ENCODE results near the gene SP8. TPM values are rescaled to one million over a fixed set of nuclear protein-coding genes. Genes with fewer than 3 reads are reported as not detected.

The SP8 gene
- total RNA-seq, 1 experiment from 2014 or later = not detected

GRCh38 chr7:20799566-20800366 is 13.1 kb upstream of the SP8 start:
- Mint-ChIP-seq H3K27ac (ENCODE audit: unreplicated experiment) (no peak overlapping the region), H3K4me1 (ENCODE audit: low read depth, unreplicated experiment) (peaks cover 8% of the 10 kb centered on the region), H3K4me3 (ENCODE audit: low read depth, unreplicated experiment) (no peak overlapping the region), H3K9me3 (ENCODE audit: low read depth, unreplicated experiment) (no peaks in the 10 kb centered on the region), H3K36me3 (ENCODE audit: insufficient read depth, unreplicated experiment) (peaks cover 14% of the 10 kb centered on the region), H3K27me3 (ENCODE audit: unreplicated experiment) (peaks cover 68% of the 10 kb centered on the region)
- no TSS peak for BruUV-seq (replicated peaks)
- intact Hi-C loops (cut with micrococcal nuclease; ENCODE audit: unreplicated experiment) = no loop called here
- CTCF ChIA-PET = no interaction called here
- no peak for TF ChIP-seq CTCF (IDR thresholded peaks at IDR 0.05; ENCODE audit: unreplicated experiment)
- DNase-seq = no peak

DNA sequence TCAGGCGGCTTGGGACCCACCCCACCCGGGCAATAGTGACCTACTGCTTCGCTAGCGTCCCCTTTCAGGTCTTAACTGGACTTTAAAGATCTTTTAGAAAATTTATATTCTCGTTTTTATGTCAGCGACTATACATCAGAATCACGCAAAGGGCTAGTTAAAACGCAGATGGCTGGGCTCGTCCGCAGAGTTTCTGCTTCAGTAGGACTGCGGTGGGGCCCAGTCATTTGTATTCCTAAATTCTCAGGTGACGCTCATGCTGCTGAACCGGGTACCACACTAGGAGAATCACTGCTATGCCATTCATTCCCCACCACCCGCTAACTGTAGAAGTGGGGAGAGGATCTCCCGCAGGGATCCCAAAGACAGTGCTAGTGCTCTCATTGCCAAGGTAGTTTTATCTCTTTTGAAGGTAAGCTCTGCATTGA is 12.0 kb upstream of the SP8 start:
- no peaks in the 10 kb centered on the region for H3K9me3 Mint-ChIP-seq (ENCODE audit: low read depth, unreplicated experiment)
- intact Hi-C loops (cut with micrococcal nuclease; ENCODE audit: unreplicated experiment) = no loop called here
- no peak for DNase-seq
- H3K4me3 Mint-ChIP-seq (ENCODE audit: low read depth, unreplicated experiment) = peak overlapping the region; percentile 78
- CTCF ChIA-PET = interaction anchor here (1.0 kb wide), 1 partner anchor 13 kb away, joined by 5 read pairs; no protein-coding TSS in a partner anchor
- H3K4me1 Mint-ChIP-seq (ENCODE audit: low read depth, unreplicated experiment) = peaks cover 8% of the 10 kb centered on the region
- H3K36me3 Mint-ChIP-seq (ENCODE audit: insufficient read depth, unreplicated experiment) = peaks cover 14% of the 10 kb centered on the region
- no peak overlapping the region for H3K27ac Mint-ChIP-seq (ENCODE audit: unreplicated experiment)
- no TSS peak for BruUV-seq (replicated peaks)
- TF ChIP-seq CTCF (IDR thresholded peaks at IDR 0.05; ENCODE audit: unreplicated experiment) = no peak
- peaks cover 69% of the 10 kb centered on the region for H3K27me3 Mint-ChIP-seq (ENCODE audit: unreplicated experiment)

DNA sequence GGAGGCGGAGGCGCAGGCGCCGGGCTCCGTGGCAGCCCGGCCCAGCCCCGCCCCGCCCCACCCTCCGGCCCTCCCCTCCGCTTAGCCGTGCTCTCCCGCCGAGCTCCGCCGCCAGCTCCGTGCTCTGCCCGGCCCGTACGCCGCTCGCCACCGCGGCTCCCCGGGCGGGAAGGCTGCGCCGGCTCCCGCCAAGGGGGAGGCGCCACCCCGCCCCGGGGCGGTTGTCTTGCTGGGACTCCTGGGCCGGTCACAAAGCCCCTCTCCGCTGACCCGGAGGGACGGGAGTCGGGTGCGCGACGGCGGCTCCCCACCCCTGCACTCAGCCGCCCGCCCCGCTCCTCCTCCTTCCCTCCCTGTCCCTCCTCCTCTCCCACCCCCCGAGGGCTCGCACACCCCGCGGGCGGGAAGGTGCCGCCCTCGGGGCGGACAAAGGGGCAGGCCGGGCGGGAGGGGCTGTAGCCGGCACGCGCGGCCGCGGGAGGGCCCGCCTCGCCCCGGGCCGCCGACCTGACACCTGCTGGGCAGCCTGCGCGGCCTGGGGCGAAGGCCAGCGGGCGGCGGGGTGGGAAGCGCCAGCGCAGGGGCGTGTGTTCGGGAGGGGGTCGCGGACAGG is 11.5 kb upstream of the SP8 start:
- BruUV-seq (replicated peaks) = no TSS peak
- Mint-ChIP-seq H3K4me3 (ENCODE audit: low read depth, unreplicated experiment) (peak overlapping the region; percentile 78), H3K4me1 (ENCODE audit: low read depth, unreplicated experiment) (peaks cover 8% of the 10 kb centered on the region), H3K27ac (ENCODE audit: unreplicated experiment) (no peak overlapping the region), H3K9me3 (ENCODE audit: low read depth, unreplicated experiment) (no peaks in the 10 kb centered on the region), H3K36me3 (ENCODE audit: insufficient read depth, unreplicated experiment) (peaks cover 14% of the 10 kb centered on the region), H3K27me3 (ENCODE audit: unreplicated experiment) (peaks cover 69% of the 10 kb centered on the region)
- DNase-seq = peak; percentile 71
- intact Hi-C loops (cut with micrococcal nuclease; ENCODE audit: unreplicated experiment) = no loop called here
- no peak for TF ChIP-seq CTCF (IDR thresholded peaks at IDR 0.05; ENCODE audit: unreplicated experiment)
- CTCF ChIA-PET = interaction anchor here (0.7 to 1.2 kb wide), 3 partner anchors 13 to 456 kb away, joined by 3 to 5 read pairs (median 5); no protein-coding TSS in a partner anchor

DNA sequence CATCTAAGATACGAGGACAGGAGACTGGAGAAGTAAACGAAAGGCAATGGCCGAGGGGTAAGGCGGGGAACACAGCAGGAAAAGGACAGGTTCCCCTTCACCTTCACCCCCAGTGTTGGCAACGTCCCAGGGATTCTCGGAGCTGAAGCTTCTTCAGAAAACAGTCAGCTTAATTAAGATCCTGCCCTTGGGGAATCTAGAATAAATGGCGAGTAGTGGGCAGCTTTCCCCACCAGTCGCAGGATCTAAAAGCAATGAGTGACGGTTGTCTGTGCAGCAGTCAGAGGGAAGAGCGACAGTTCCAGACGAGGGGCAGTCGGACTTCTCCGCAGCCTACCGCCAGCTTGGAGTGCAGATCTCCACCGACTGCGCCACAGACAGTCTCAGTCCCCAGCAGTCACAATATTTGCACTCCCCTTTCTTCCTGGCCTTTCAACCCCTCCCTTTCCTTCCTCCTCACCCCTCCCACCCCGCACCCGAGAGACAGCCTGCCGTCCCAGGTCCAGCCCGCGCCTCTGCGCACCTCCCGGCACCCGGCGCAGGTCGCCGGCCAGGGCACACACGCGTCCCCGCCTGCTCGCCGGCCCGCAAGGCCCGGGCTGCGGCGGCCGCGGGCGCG is 10.9 kb upstream of the SP8 start:
- TF ChIP-seq CTCF (IDR thresholded peaks at IDR 0.05; ENCODE audit: unreplicated experiment) = no peak
- Mint-ChIP-seq H3K9me3 (ENCODE audit: low read depth, unreplicated experiment) (no peaks in the 10 kb centered on the region), H3K4me3 (ENCODE audit: low read depth, unreplicated experiment) (peak overlapping the region; percentile 78), H3K27ac (ENCODE audit: unreplicated experiment) (peak overlapping the region; percentile 56), H3K4me1 (ENCODE audit: low read depth, unreplicated experiment) (peaks cover 8% of the 10 kb centered on the region), H3K27me3 (ENCODE audit: unreplicated experiment) (peaks cover 74% of the 10 kb centered on the region), H3K36me3 (ENCODE audit: insufficient read depth, unreplicated experiment) (peaks cover 14% of the 10 kb centered on the region)
- intact Hi-C loops (cut with micrococcal nuclease; ENCODE audit: unreplicated experiment) = no loop called here
- CTCF ChIA-PET = interaction anchor here (0.7 to 1.2 kb wide), 3 partner anchors 12 to 456 kb away, joined by 3 to 5 read pairs (median 5); no protein-coding TSS in a partner anchor
- no peak for DNase-seq
- no TSS peak for BruUV-seq (replicated peaks)

All from Calu3 (cell line).